ENCODE measurements around the gene PAQR4.

Gene PAQR4

DNA sequence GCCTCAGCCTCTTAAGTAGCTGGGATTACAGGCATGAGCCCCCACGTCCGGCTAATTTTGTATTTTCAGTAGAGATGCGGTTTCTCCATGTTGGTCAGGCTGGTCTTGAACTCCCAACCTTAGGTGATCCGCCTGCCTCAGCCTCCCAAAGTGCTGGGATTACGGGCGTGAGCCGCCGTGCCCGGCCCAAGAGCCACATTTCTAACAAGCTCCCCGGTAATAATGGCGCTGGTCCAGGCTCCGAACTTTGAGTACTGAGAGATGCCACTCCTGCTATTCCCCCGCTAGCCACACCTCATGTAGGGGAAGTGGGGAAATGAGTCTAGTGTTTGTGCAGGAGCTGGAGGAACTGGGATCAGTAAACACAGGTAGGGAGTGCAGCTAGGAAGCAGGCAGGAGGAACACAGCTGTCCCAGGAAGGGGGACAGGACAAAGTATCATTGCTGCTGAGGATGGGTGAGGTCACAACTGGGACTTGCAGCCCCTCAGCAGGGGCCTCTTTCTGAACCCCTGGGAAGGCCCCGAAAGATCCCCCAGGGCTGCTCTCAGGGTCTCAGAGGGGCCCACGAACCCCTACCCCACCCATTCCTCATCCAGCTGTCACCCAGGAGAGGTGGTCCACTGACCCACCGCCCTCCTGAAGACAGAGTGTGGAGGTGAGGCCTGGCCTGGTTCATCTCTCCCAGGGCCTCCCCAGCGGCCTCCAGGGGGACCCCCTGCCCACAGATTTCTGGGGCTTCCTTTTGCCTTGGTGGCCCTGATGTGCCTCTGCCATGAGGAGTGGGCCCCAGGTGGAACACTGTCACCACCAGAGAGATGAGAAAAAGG lies 8.8 kb upstream of the PAQR4 start:
- H3K9ac ChIP-seq (ENCODE audit: low read length), result peak overlapping the region; percentile 34; the same call in 1 of the 2 replicates
- peak; percentile 18 for TF ChIP-seq CTCF (IDR thresholded peaks at IDR 0.05; ENCODE audit: low read depth, low read length)
- no peak for TF ChIP-seq EZH2phosphoT487 (IDR thresholded peaks at IDR 0.05; ENCODE audit: low read depth)
- H3K27ac ChIP-seq (ENCODE audit: low read length), result peak overlapping the region; percentile 88
- H3K4me2 ChIP-seq (ENCODE audit: low read length), result peak overlapping the region; percentile 46
- H3K79me2 ChIP-seq (ENCODE audit: low read length), result peaks cover 19% of the 10 kb centered on the region; the same call in 1 of the 2 replicates
- H2AFZ ChIP-seq (ENCODE audit: low read depth, low read length), result no peak overlapping the region
- no peaks in the 10 kb centered on the region for H3K36me3 ChIP-seq (replicated peaks; ENCODE audit: low read depth, low read length)
- H3K4me1 ChIP-seq (ENCODE audit: low read length), result peaks cover 56% of the 10 kb centered on the region
- no peaks in the 10 kb centered on the region for H3K9me3 ChIP-seq (ENCODE audit: insufficient read depth, low read length)
- H4K20me1 ChIP-seq (ENCODE audit: insufficient read depth, low read length), result peaks cover 3% of the 10 kb centered on the region; the same call in 1 of the 2 replicates
- no peaks in the 10 kb centered on the region for H3K27me3 ChIP-seq (ENCODE audit: low read depth, low read length)
- H3K4me3 ChIP-seq (ENCODE audit: low read length), result peak overlapping the region; percentile 1; the same call in 1 of the 2 replicates

DNA sequence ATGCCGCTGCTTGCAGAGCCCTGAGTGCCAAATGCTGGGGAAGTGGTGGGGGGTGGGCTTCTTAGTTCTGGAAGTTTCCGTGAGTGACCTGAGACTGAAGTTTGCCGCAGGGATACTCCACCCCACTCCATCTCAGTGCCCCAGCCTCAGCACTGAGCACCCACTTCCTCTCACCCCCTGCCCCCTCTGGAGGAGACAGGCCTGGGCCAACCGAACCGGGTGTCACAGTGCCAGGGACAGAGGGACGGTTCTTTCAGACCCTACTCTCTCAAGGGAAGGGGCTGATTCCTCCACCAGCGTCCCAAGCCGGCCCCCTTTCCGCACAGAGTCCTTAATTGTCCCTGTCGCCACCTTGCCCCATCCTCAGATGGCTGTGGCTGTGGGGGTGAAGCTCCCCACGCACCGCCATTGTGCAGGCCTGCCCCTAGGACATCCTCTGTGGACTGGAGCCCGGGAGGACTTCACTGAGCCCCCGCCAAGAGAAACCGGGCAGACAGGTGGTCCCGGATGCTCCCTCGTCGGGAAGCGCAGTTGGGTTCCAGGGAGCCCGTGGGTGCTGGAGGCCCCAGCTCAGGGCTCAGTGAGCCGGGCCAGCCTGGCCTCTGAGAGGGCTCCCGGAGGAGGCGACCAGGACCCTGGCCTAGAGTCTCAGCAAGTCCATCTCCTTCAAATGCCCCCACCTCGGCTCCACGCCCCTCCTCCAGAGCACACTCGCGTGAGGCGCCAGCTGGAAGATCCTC lies 6.6 kb upstream of the PAQR4 start:
- Histone ChIP-seq H3K27me3 (ENCODE audit: low read depth, low read length) (no peaks in the 10 kb centered on the region), H2AFZ (ENCODE audit: low read depth, low read length) (no peak overlapping the region), H3K4me2 (ENCODE audit: low read length) (peak overlapping the region; percentile 97), H3K4me1 (ENCODE audit: low read length) (peaks cover 46% of the 10 kb centered on the region), H3K4me3 (ENCODE audit: low read length) (peak overlapping the region; percentile 91), H3K27ac (ENCODE audit: low read length) (peak overlapping the region; percentile 88), H4K20me1 (ENCODE audit: insufficient read depth, low read length) (peaks cover 10% of the 10 kb centered on the region), H3K9me3 (ENCODE audit: insufficient read depth, low read length) (no peaks in the 10 kb centered on the region), H3K9ac (ENCODE audit: low read length) (peak overlapping the region; percentile 98), H3K36me3 (replicated peaks; ENCODE audit: low read depth, low read length) (peaks cover 6% of the 10 kb centered on the region), H3K79me2 (ENCODE audit: low read length) (peaks cover 25% of the 10 kb centered on the region)
- no peak for TF ChIP-seq EZH2phosphoT487 (IDR thresholded peaks at IDR 0.05; ENCODE audit: low read depth)
- TF ChIP-seq CTCF (IDR thresholded peaks at IDR 0.05; ENCODE audit: low read depth, low read length), result no peak

DNA sequence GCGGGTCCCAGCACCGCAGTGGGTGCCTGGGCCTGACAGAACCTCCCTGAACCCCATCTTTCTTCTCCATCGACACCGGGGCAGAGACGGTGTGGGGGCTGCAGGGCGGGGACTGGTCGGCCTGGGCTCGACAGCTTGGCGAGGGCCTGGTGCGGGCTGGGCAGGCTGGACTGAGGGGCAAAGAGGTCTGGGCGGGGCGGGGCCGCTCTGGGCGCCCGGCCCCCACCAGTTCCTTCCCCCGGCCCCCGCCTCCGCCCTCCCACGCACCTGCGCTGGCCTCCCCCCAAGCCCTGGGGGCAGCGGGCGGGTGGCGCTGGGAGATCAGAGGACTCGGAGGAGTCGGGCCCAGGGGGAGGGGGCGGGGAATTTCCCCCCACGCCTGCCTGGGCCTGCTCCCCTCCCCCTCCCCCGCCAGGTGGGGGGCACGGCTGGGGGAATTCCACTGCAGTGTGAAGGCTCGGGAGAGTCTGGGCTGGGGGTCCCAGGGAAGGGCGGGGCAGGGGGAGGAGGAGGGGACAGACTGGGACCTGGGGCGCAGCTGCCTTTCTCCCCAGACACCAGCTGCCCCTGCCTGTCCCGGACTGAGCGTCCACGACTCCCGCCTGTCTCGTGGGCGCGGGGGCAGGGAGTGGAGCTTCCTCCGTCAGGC lies 6.0 kb upstream of the PAQR4 start:
- Histone ChIP-seq H3K27me3 (ENCODE audit: low read depth, low read length) (no peaks in the 10 kb centered on the region), H3K27ac (ENCODE audit: low read length) (peak overlapping the region; percentile 88), H3K4me3 (ENCODE audit: low read length) (peak overlapping the region; percentile 91), H3K4me1 (ENCODE audit: low read length) (peaks cover 50% of the 10 kb centered on the region), H3K4me2 (ENCODE audit: low read length) (peak overlapping the region; percentile 97), H3K36me3 (replicated peaks; ENCODE audit: low read depth, low read length) (peaks cover 9% of the 10 kb centered on the region), H2AFZ (ENCODE audit: low read depth, low read length) (no peak overlapping the region), H3K9me3 (ENCODE audit: insufficient read depth, low read length) (no peaks in the 10 kb centered on the region), H3K79me2 (ENCODE audit: low read length) (peaks cover 25% of the 10 kb centered on the region), H3K9ac (ENCODE audit: low read length) (peak overlapping the region; percentile 98), H4K20me1 (ENCODE audit: insufficient read depth, low read length) (peaks cover 10% of the 10 kb centered on the region)
- TF ChIP-seq CTCF (IDR thresholded peaks at IDR 0.05; ENCODE audit: low read depth, low read length) (no peak), EZH2phosphoT487 (IDR thresholded peaks at IDR 0.05; ENCODE audit: low read depth) (no peak)

Measured in OCI-LY3 (cell line).